ENCODE data around the gene GATA6. TPM values are rescaled to one million over a fixed set of nuclear protein-coding genes. Genes with fewer than 3 reads are reported as not detected.

GATA6 gene
- total RNA-seq, 1 donor from 2014 or later, result 106 TPM

GRCh38 chr18:22170421-22171257, 1.2 kb downstream of the GATA6 start:
- TF ChIP-seq CTCF (IDR thresholded peaks at IDR 0.05; ENCODE audit: unreplicated experiment), result no peak
- H3K4me1 Mint-ChIP-seq, result peaks cover 43% of the 10 kb centered on the region
- no peaks in the 10 kb centered on the region for H3K9me3 Mint-ChIP-seq
- peaks cover 33% of the 10 kb centered on the region for H3K36me3 Mint-ChIP-seq
- peaks cover 62% of the 10 kb centered on the region for H3K27me3 Mint-ChIP-seq (ENCODE audit: low read depth)
- peak overlapping the region; percentile 99 for H3K27ac Mint-ChIP-seq
- DNase-seq (ENCODE audit: low spot score in 2 of 2, unreplicated experiment in 2 of 2), result peak in 1 of 2 experiments; percentile 68
- H3K4me3 Mint-ChIP-seq, result peak overlapping the region; percentile 98

GRCh38 chr18:22171258-22172119, 2.1 kb downstream of the GATA6 start:
- Mint-ChIP-seq H3K27ac (peak overlapping the region; percentile 99), H3K4me3 (peak overlapping the region; percentile 98), H3K27me3 (ENCODE audit: low read depth) (peaks cover 62% of the 10 kb centered on the region), H3K4me1 (peaks cover 43% of the 10 kb centered on the region), H3K36me3 (peaks cover 38% of the 10 kb centered on the region), H3K9me3 (no peaks in the 10 kb centered on the region)
- no peak for DNase-seq (ENCODE audit: low spot score in 2 of 2, unreplicated experiment in 2 of 2)
- no peak for TF ChIP-seq CTCF (IDR thresholded peaks at IDR 0.05; ENCODE audit: unreplicated experiment)

GRCh38 chr18:22172120-22172582, 2.8 kb downstream of the GATA6 start:
- Mint-ChIP-seq H3K9me3 (no peaks in the 10 kb centered on the region), H3K36me3 (peaks cover 40% of the 10 kb centered on the region), H3K4me1 (peaks cover 41% of the 10 kb centered on the region), H3K27ac (peak overlapping the region; percentile 93), H3K27me3 (ENCODE audit: low read depth) (peaks cover 58% of the 10 kb centered on the region), H3K4me3 (peak overlapping the region; percentile 89)
- no peak for TF ChIP-seq CTCF (IDR thresholded peaks at IDR 0.05; ENCODE audit: unreplicated experiment)
- no peak for DNase-seq (ENCODE audit: low spot score in 2 of 2, unreplicated experiment in 2 of 2)

- peak overlapping the region; percentile 89 for H3K4me3 Mint-ChIP-seq
- peaks cover 46% of the 10 kb centered on the region for H3K4me1 Mint-ChIP-seq
- peaks cover 58% of the 10 kb centered on the region for H3K27me3 Mint-ChIP-seq (ENCODE audit: low read depth)
- no peak for TF ChIP-seq CTCF (IDR thresholded peaks at IDR 0.05; ENCODE audit: unreplicated experiment)
- H3K9me3 Mint-ChIP-seq, result no peaks in the 10 kb centered on the region
- DNase-seq (ENCODE audit: low spot score in 2 of 2, unreplicated experiment in 2 of 2), result no peak
- peak overlapping the region; percentile 93 for H3K27ac Mint-ChIP-seq
- H3K36me3 Mint-ChIP-seq, result peaks cover 44% of the 10 kb centered on the region
Measured at GRCh38 chr18:22172594-22173049, 3.2 kb downstream of the GATA6 start.

GRCh38 chr18:22173221-22173927, 4.0 kb downstream of the GATA6 start:
- H3K9me3 Mint-ChIP-seq, result no peaks in the 10 kb centered on the region
- peaks cover 56% of the 10 kb centered on the region for H3K27me3 Mint-ChIP-seq (ENCODE audit: low read depth)
- H3K4me3 Mint-ChIP-seq, result peak overlapping the region; percentile 89
- TF ChIP-seq CTCF (IDR thresholded peaks at IDR 0.05; ENCODE audit: unreplicated experiment), result no peak
- peaks cover 49% of the 10 kb centered on the region for H3K36me3 Mint-ChIP-seq
- peak in 1 of 2 experiments; percentile 29 for DNase-seq (ENCODE audit: low spot score in 2 of 2, unreplicated experiment in 2 of 2)
- peak overlapping the region; percentile 93 for H3K27ac Mint-ChIP-seq
- peaks cover 51% of the 10 kb centered on the region for H3K4me1 Mint-ChIP-seq
